VCaP (cell line): Measurements from ENCODE around the gene VSIG10L.

Source experiments
- H3K27ac ChIP-seq: fragments of 450-650 bp; 2 replicates; pipeline ENCODE4 v1.5.1; 2017
- CTCF ChIP-seq: fragments of 450-650 bp; conservative IDR thresholded peaks from 2 replicates; pipeline ENCODE4 v1.5.1; 2017; ENCODE audit warnings: mild to moderate bottlenecking, moderate library complexity

VSIG10L gene

DNA sequence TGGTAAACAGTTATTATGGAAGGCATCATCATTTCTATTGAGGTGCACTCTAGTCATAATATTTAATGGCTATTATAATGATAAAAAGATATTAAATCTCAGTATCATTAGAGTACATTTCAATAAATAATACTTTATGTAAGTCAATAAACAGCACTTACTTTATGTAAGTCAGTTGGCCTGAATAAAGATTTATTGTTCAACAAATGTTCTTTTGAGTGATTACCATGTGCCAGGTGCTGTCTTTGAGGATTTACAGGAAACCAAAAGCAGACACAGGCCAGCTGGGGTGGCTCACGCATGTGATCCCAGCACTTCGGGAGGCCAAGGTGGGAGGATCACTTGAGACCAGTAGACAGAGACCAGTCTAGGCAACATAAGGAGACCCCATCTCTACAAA, 35.5 kb upstream of the VSIG10L start:
- TF ChIP-seq CTCF: no peak
- H3K27ac ChIP-seq: peak overlapping the region; percentile 68

- H3K27ac ChIP-seq: no peak overlapping the region
- TF ChIP-seq CTCF: no peak
Measured at GRCh38 chr19:51375504-51376221, 33.7 kb upstream of the VSIG10L start.

- no peak for TF ChIP-seq CTCF
- H3K27ac ChIP-seq: no peak within 1 kb of the TSS
Measured at GRCh38 chr19:51372649-51373504, 30.9 kb upstream of the VSIG10L start, which contains the start of gene NKG7. TSS of gene NKG7 (minus strand) at chr19:51372654. CDS start at chr19:51372535, 119 bp downstream.

- TF ChIP-seq CTCF: no peak
- no peak overlapping the region for H3K27ac ChIP-seq
Measured at GRCh38 chr19:51372021-51372648, 30.2 kb upstream of the VSIG10L start.

- no peak overlapping the region for H3K27ac ChIP-seq
- no peak for TF ChIP-seq CTCF
Measured at GRCh38 chr19:51371186-51371690, 29.3 kb upstream of the VSIG10L start.

- TF ChIP-seq CTCF: no peak
- no peak overlapping the region for H3K27ac ChIP-seq
Measured at GRCh38 chr19:51370230-51370629, 28.3 kb upstream of the VSIG10L start.
